GM21825 (cell line): Measurements from ENCODE around the gene CEP85L.

Experiments used
- ATAC-seq: cut with Tn5 transposase; IDR thresholded peaks from one replicate; pipeline ENCODE4 v1.9.1; 2021; ENCODE audit warnings: mild to moderate bottlenecking, moderate library complexity; ENCODE audit not compliant: unreplicated experiment

Gene CEP85L

DNA sequence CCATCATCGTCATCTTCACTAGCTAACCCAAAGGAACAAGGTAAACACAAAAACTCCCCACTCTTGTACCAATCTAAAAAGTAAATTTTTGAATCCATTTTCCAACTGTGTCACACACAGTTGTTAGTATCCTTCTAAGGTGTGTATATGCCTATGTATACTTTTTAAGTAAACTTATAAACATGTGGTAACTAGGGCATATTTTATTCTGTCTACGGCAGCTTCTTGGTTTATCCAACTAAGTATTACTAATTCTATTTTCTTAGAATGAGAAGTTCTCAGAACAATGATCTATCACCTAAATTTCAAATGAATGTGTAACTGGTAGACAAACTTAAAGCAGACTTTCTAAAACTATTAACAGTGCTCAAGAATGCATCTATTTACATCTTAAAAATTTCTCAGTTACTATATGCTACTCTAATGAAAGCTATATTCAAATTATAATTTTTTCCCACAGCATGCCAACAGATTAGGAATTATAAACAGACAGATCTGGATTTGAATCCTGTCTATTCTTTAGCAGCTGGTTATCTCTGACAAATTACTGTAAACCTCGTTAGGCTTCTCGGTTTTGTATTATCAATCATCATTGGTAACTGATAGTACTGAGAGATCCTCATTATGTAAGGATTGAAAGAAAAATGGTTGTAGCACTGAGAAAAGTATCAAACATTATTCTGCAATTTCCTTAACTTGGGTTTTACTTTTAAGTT is 105.1 kb downstream of the CEP85L start:
- no peak for ATAC-seq

DNA sequence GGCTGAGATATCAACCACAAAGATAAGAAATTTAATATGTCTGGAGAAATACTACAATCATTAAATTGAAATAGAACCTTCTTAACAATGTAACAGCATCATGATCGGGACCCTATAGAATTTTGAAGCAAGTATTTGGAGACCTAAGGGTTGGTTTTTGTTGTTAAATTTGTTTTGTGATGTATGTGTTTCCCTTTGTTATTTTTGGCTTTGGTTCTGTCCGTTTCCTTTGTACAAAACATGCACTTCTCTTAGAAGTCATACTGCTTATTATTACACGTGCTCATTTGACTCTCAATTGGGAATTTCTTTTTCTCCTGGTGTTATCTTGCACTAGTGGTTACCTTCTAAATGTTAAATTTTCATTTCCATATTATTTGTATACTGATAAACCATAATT is 107.3 kb downstream of the CEP85L start:
- no peak for ATAC-seq

DNA sequence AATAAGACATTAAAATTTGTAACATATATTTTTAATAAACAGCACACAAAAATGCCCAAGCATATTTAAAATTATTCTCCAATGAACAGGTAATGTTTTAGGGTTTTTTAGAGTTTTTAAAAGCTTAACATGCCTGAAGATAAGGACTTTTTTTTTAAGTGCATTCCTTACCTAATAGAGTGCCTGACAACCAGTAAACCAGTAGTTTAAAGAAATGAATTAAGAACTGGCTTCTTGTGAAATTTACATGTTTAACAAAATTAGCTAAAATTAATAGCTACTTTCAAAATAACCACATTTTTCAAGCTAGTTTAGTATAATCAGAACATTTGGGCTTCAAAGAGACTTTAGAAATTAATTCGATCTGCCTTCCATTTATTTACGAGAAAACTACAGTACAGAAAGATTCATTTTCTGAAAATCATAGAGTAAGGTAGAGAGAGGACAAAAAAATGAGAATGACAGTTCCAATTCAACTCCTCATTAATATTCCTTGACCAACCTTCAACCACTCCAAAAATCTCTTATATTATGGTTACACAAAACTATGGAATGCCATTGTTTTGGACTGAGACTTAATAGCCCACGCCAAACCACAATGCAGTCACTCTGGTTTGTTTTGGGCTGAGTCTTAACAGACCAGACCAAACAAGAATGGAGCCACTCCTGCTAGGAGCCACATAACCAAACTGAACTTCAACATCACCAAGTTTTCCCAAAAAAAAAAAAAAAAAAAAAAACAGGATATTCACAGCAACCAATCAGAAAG is 109.0 kb downstream of the CEP85L start:
- ATAC-seq: no peak

DNA sequence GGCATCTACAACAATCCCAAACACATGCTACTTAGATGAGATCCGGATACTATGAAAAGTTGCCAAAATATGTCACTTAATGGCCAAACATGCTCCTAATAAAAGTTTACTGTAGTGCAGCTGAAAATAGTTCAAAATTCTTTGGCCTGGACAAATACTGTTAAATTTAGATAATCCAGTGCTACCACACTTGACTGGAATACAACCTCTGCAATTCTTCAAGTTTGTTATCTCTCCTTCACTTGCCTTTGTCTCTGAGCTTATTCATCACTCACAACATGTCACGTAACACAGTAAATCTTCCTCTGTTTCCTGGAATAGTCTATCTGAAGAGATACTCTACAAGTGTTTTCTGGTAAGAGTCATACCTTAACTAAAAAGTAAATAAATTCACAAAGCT is 113.8 kb downstream of the CEP85L start:
- ATAC-seq: no peak

DNA sequence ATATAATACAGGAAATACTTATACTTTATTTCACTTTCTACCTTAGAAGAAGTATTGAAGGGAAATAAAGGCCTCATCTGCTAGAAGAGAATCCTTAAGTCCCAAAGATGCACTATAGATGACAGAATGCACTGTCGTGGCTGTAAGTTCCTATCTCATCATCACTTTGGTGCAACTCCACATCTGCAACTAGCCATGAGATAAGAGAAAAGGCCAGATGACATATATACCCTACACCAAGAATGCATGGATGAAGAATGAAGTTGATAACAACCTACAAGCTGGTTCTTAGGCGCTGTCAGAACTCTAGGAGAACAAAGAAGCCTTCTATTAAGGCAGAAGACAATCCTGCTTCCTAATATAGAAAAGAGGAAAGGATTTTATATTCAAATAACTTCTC is 114.9 kb downstream of the CEP85L start:
- ATAC-seq: no peak

DNA sequence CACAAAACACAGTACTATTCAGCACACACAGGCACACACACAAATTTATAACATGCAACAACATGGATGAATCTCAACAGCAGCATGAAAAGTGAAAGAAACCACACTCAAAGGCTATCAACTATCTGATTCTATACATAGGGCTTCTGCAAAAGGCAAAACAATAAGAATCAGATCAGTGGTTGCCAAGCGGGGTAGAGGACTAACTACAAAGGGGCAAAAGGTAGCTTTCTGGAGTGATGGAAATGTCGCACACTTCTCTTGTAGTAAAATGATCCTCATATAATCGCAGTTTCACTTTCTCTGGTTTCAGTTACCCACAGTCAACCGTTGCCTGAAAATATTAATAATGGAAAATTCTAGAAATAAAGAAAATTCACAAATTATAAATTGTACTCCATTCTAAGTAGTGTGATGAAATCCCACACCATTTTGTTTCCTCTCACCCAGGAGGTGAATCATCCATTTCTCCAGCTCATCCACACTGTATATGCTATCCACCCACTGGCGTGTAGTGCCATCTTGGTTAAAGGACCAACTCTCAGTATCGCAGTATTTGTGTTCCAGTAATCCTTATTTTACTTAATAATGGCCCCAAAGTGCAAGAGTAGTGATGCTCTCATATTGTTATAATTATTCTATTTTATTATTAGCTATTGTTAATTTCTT is 116.1 kb downstream of the CEP85L start:
- no peak for ATAC-seq

DNA sequence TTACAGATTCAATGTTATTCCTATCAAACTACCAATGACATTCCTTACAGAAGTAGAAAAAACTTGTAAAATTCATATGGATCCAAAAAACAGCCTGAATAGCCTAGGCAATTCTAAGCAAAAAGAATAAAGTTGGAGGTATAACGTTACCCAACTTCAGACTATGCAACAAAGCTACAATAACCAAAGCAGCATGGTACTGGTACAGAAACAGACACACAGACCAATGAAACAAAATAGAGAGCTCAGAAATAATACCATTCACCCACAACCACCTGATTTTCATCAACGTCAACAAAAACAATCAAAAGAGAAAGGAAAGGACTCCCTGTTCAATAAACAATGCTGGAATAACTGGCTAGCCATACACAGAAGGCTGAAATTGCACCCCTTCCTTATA is 120.4 kb downstream of the CEP85L start:
- ATAC-seq: no peak

DNA sequence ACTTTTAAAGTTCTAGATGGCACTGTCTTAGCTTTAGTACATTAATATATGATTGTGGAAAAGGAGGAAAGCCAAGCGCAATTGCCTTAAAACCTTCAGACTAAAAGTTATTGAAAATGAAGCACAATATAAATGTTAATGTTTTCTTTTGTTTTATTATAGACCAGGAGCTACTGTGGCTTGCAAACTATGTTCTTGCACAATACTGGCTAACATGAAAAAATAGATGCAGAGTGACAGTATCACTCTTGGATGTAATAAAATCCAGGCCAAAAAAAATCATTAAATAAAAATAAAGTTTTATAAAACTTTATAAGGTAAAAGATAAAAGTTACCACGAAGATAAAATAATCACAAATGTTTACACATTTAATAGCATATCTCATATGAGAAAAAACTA is 121.6 kb downstream of the CEP85L start:
- ATAC-seq: no peak

DNA sequence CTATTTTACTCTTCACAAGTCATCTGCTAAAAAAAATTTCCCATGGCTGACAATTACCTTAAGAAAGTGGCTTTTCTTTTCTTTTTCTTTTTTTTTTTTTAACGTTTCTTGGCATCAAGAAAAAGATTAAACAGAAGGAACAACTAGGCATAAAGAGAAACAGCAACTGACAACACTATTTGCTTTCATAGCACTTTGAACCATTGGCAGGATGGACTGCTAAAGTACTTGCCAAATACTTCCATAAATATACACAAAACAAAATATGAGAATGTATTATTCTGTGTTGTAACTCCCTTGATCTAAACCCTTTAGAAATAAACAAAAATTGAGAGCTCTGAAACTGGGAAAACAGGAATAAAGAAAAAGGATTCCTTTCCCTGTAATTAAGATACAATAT is 123.3 kb downstream of the CEP85L start:
- ATAC-seq: no peak

DNA sequence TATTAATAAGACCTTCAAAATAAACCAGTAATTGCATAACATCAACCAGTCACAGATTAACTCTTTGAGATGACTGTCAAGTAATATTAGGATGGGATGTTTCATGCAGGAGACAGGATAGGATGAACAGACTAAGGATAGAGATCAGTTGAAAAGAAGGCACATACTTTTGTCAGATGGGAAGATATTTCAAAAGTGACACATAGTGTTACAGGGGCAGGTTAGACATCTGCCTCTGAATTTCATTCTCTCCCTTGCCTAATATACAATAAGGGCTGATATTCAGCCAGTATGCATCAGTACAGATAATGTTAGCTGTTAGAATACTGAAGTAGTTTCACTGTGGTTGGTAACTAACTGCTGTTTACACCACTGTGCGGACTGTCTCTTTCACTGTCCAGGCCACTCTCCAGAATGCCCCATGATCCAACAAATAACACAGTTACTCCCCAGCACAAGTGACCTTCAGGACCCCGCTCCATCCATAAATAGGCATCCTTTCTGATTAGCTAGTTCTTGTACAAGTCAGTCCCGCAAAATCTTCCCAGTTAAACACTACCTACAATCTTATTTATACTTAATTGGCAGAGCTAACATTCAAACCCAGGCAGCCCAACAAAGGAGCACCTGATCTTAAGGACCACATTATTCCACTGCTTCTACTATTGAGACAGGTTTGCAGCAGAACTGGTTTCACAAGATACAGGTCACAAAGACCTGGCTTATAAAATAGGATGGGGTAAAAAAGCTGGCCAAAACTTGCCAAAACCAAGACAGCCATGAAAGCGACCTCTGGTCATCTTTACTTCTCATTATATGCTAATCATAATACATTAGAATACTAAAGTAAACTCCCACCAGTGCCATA is 125.2 kb downstream of the CEP85L start:
- ATAC-seq: no peak

DNA sequence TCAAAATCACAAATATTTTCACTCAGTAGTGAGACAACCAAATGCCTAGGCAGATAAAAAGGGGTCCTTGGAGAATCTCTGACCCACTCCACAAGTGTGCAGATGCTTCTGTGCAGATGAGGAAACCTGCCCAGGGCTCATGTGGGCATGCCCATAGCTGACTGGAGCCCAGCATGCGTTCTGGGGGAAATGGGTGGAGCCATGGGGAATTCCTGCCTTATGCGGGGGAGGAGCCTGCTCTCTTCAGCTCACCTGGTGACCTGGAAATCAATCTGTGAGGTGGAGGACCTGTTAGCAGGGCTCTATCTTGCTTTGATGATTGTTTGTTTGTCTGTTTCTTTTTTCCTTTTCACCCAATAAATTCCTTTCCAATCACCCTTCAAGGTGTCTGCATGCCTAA is 126.7 kb downstream of the CEP85L start:
- no peak for ATAC-seq

DNA sequence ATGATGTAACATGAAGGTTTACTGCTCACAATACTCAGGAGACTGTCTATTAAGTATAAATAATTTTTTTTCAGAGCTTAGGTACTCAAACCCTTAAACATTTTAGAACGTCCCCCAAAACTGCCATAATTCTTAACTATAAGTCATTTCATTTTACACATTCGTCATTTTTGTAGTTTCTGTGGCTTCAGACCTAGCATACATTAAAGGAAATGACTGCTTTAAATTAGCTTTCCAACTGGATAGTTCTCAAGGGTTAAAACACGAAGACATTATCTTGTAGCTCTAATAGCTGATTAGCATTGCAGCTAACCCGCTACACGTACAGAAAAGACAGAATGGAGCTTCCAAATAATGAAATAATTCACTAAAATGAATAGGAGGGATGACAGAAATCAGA is 128.2 kb downstream of the CEP85L start:
- no peak for ATAC-seq

DNA sequence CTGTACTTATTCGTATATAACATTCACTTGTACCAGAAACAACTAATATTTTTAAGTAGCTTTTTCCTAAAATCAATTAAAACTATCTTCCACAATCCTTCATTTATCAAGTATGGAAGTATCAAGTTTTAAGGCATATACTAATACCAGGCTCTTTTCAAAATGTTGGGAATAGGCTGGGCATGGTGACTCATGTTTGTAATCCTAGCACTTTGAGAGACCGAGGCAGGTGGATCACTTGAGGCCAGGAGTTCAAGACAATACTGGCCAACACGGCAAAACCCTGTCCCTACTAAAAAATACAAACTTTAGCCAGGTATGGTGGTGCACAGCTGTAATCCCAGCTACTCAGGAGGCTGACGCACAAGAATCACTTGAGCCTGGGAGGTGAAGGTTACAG is 129.0 kb downstream of the CEP85L start:
- ATAC-seq: no peak

DNA sequence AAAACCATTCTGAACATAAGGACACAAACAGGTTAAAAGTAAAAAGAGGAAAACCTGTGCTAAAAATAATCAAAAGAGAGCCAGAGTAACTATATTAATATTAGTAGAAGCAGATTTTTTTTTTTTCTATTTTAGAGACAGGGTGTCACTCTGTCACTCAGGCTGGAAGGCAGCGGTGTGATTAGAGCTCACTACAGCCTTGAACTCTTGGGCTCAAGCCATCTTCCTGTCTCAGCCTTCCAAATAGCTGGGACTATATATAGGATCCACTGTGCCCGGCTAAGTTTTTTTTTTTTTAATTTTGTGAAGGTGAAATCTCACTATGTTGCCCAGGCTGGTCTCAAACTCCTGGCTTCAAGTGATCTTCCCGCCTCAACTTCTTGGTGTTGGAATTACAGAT is 136.7 kb downstream of the CEP85L start:
- no peak for ATAC-seq

DNA sequence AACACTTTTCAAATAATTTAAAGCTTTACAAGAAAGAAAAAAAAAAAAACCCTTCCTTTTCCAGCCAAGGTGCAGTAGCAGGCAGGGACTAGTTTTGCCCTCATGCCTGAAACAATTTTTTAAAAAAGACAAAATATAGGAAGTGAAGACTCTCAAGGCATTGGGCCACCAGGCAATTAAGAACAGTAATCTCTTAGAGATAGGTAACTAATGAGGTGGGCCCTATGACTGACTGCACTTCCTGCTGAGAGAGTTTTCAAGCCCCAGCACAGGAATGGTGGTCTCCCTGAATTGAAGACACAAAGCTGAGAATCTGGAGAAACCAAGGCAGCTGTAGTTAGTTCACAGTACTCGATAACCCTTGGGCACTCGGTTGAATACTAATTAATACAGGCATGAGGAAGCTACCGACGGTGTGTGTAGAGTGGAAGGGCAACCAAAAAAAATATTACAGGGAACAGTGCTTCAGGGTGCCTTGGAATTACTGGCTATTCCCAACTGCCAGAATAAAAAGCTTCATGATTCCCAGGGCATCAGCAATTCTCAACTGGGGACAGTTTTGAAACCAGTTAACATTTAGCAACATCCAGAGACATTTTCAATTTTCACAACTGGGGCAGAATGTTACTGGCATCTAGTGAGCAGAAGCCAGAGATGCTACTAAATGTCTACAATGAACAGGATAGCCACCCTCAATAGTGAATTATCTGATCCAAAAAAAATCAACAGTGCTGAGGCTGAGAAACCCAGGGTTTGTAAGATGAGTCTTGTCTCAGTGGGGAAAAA is 139.3 kb downstream of the CEP85L start:
- ATAC-seq: no peak

DNA sequence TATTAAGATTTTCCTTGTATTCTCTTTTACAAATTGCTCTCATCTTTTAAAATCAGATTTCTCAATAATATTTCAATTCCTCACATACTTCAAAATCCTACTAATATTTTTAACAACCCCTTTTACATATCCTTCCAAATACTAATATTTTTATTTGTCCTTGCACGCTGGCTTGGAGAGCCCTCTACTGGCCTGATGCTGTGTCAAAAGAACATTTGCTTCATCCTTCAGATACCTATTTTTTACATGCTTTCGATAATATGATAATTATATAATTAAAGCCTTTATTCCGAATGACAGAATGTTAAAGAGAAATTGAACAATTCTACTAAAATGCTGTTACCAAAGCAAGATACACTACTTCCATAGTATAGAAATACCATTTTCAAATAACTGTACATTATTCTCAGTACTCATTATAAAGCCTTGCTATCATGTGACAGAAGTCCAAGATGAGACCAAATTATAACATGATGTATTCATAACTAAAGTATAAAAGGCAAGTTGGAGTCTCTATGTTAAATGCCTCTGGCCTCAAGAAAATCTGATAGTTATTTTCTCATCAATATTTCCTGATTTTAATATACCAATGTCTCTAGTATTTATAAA is 142.3 kb downstream of the CEP85L start:
- ATAC-seq: no peak

DNA sequence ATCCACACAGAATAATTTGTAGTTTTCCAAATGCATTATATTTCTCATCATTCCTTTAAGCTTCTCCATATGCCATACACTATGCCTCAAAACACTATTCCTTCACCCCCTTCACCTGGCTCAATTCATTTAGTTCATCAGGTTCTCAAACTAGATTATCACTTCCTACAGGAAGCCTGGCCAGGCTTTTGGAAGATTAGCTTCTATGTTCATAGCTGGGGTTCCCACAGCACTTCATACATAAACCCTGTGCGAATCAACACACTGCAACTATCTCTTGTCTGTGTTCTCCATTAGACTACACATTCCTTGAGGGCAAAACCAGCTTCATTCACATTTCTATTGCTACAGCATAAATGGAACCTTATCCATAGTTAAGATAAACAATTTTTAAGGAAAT is 143.8 kb downstream of the CEP85L start:
- ATAC-seq: no peak

DNA sequence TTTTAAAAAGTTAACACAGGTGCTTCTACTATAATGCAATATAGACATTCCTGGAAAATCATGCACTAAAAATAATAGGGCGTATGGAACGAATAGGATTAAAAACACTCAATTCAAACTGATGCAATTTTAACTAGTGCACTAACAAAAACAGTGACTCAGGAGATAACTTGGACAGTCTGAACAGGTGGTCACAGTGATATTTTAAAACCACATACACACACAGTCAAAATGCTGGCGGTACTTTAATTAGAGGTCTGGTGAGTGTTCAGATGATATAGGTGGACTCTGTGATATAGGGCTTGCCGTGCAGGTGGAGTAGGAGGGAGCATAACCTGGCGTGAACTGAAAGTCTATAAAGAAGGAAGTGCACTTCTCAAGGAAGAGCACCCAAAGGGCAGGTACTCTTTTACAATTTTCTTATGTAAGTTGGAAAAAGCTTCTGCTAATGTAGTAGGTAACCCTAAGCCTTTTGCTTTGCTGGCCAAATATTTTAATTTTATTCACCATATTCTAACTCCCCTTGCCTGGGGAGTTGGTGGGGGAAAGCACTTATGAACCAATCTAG is 145.2 kb downstream of the CEP85L start:
- no peak for ATAC-seq

DNA sequence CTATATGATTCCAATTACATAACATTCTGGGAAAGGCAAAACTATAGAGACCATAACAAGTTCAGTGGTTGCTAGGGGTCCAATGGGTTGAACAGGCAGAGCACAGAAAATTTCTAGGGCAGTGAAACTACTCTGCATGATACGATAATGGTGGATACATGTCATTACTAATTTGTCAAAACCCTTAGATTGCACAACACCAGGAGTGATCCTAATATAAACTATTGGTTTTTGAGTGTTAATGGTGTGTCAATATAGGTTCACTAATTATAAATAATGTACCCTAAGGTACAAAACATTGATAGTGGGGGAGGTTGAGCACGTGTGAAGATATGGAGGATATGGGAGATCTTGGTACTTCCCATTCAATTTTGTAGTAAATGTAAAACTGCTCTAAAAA is 145.7 kb downstream of the CEP85L start:
- no peak for ATAC-seq

DNA sequence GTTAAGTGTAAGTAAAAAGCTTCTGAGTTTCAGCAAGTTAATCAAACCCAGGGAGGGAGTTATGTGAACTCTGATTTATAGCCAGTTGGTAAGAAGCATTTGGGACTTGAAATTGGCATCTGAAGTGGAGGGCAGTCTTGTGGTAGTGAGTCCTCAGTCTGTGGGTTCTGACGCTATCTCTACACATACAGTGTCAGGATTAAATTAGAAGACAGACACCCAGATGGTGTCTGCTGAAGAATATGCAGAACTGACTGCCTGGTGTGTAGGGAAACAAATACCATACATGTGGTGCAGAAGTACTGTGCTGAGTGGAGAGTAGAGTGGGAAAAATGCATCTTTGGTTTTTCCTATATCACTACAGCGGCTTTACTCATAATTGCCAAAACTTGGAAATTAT is 146.8 kb downstream of the CEP85L start:
- ATAC-seq: no peak
